CD8-positive, alpha-beta memory T cell (primary cell): Measurements from ENCODE around the gene CDK5RAP2. TPM values are rescaled to one million over a fixed set of nuclear protein-coding genes. Genes with fewer than 3 reads are reported as not detected.
"Not testable (repeated sequence)": the region's sequence is repeated elsewhere in the genome, so short reads cannot be mapped to it uniquely, and the experiment has no call there.

Source experiments
- CTCF ChIA-PET: fragments of 350-600 bp; sonication (Branson Sonifier 250); formaldehyde crosslinking; loops from one replicate; lab custom pipeline; 2021; ENCODE audit warnings: antibody characterized with exemption; lab: Charles Lee
- POLR2A ChIA-PET: fragments of 350-600 bp; sonication (Branson Sonifier 250); formaldehyde crosslinking; loops from one replicate; lab custom pipeline; 2021; ENCODE audit warnings: antibody characterized with exemption; lab: Charles Lee
- DNase-seq, 5 donors: peaks; one replicate each; pipeline versions ENCODE4 v3.0.0 to v3.0.0-alpha.2; 2020 to 2022; ENCODE audit warnings: mixed read lengths in 1 of 5
- H3K27ac ChIP-seq: one replicate; pipeline ENCODE4 v1.7.0; 2013; ENCODE audit warnings: low read depth, mild to moderate bottlenecking, low read length, moderate library complexity
- H3K27me3 ChIP-seq: 2 replicates; pipeline ENCODE4 v1.7.0; 2013; ENCODE audit warnings: low read length, mild to moderate bottlenecking; ENCODE audit not compliant: insufficient read depth, poor library complexity, severe bottlenecking
- H3K36me3 ChIP-seq: 2 replicates; pipeline ENCODE4 v1.7.0; 2013; ENCODE audit warnings: mild to moderate bottlenecking, low read length, moderate library complexity; ENCODE audit not compliant: insufficient read depth
- H3K4me1 ChIP-seq: 2 replicates; pipeline ENCODE4 v1.7.0; 2013; ENCODE audit warnings: mild to moderate bottlenecking, low read length, moderate library complexity; ENCODE audit not compliant: insufficient read depth
- H3K4me3 ChIP-seq: 2 replicates; pipeline ENCODE4 v1.7.0; 2013; ENCODE audit warnings: mild to moderate bottlenecking, low read length
- H3K9me3 ChIP-seq: 2 replicates; pipeline ENCODE4 v1.7.0; 2013; ENCODE audit warnings: mild to moderate bottlenecking, low read length
- H3K27ac Mint-ChIP-seq, 8 donors: one replicate each; pipeline ENCODE4 v1.8.0; 2020 to 2021; ENCODE audit warnings: mixed read lengths in 8 of 8, mild to moderate bottlenecking in 6 of 8, inconsistent platforms in 3 of 8, moderate library complexity in 3 of 8
- H3K27me3 Mint-ChIP-seq, 2 donors: one replicate each; pipeline ENCODE4 v1.8.0; 2020 to 2021; ENCODE audit warnings: mixed read lengths in 2 of 2, mild to moderate bottlenecking in 1 of 2, moderate library complexity in 1 of 2
- H3K36me3 Mint-ChIP-seq, 3 donors: one replicate each; pipeline ENCODE4 v1.8.0; 2020 to 2021; ENCODE audit warnings: mixed read lengths in 3 of 3, inconsistent platforms in 1 of 3, mild to moderate bottlenecking in 1 of 3
- H3K4me1 Mint-ChIP-seq, 3 donors: one replicate each; pipeline ENCODE4 v1.8.0; 2020 to 2021; ENCODE audit warnings: mixed read lengths in 3 of 3, inconsistent platforms in 1 of 3, mild to moderate bottlenecking in 1 of 3
- H3K4me3 Mint-ChIP-seq, 7 donors: one replicate each; pipeline ENCODE4 v1.8.0; 2020 to 2021; ENCODE audit warnings: mixed read lengths in 7 of 7, mild to moderate bottlenecking in 6 of 7, moderate library complexity in 4 of 7, inconsistent platforms in 2 of 7
- H3K9me3 Mint-ChIP-seq, 5 donors: one replicate each; pipeline ENCODE4 v1.8.0; 2020 to 2022; ENCODE audit warnings: mixed read lengths in 5 of 5, mild to moderate bottlenecking in 3 of 5, moderate library complexity in 2 of 5, inconsistent platforms in 1 of 5
- polyA plus RNA-seq: library from polyadenylated mRNA; unstranded; fragments of 300-500 nt; fragmentation: Illumina TruSeq; gene quantifications from one replicate; pipeline ENCODE4 v1.2.3, GENCODE V29; 2021
- total RNA-seq, 2 experiments: library from RNA; stranded (reverse); gene quantifications; one replicate each; pipeline ENCODE4 v1.2.3, GENCODE V29; 2021

Gene CDK5RAP2
- total and polyA plus RNA-seq, 3 experiments from 2014 or later, result 34.0 to 56.8 (median 56.6) TPM

DNA sequence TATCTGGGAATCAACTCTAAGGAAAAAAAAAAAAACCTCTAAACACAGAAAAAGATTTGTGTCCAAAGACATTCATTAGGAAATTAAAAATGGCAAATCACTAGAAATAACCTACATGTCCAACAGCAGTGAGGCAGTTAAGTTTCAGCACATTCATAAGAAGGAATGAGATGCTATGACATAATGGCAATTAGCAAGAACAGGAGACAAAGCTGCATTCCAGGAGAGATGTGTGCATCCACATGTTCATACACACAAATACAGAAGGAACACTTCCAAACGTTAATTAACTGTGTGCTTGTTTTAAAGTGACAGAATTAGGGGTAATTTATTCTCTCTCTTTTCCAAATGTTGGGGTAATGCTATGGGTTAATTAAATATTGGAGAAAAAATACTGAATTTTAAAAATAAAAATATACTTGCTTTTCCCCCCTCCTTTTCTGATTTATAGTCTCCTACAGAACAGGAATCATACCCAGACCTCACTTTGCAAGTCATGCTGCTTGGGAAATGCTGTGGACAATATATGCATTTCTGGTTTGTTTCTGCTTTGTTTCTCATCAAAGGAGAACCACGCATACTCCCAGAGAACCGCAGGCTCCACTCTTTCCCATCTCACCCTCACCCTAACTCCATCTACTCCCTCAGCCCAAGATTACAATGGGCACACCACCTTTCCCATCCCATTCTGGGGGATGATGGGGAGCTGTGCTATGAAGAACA, 114.1 kb downstream of the CDK5RAP2 start:
- CTCF ChIA-PET, result no interaction called here
- H3K9me3 ChIP-seq, result no peaks in the 10 kb centered on the region
- peaks cover 6% of the 10 kb centered on the region for H3K36me3 ChIP-seq
- Mint-ChIP-seq H3K27me3 (peaks cover 0 to 3% of the 10 kb centered on the region in 2 donors), H3K27ac (peak overlapping the region in 3 of 8 donors; percentile 22 to 62 (median 59)), H3K4me1 (peaks cover 0 to 7% (median 0%) of the 10 kb centered on the region in 3 donors), H3K9me3 (no peaks in the 10 kb centered on the region), H3K4me3 (no peak overlapping the region), H3K36me3 (peaks cover 3 to 94% (median 25%) of the 10 kb centered on the region in 3 donors)
- POLR2A ChIA-PET, result no interaction called here
- H3K4me1 ChIP-seq, result no peaks in the 10 kb centered on the region
- no peak overlapping the region for H3K27ac ChIP-seq
- H3K4me3 ChIP-seq, result no peak overlapping the region
- H3K27me3 ChIP-seq, result no peaks in the 10 kb centered on the region
- DNase-seq, result no peak

DNA sequence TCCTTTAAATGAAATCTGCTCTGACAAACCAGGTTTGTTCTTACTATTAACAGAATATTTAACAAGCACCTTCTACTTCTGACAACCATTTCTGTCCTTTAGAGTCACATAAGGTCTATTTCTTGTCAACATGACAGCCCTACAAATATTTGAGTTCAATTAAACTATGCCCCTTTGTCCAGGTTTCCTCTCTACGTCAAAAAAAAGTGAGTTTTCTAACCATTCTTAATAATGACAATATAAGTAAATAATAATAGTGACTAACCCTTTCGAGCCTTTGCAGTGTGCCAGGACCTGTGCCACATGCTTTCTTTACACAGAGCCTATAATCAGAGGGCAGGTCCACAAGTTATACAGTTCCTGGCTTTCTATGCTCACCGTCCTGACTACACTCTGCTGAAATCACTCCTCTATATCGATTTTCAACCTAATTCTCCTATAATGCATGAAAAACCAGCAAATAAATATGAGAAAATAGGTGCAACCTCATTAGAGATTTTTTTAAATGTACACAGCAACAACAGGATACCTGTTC, 115.0 kb downstream of the CDK5RAP2 start:
- H3K27ac Mint-ChIP-seq, result no peak overlapping the region
- Histone ChIP-seq H3K27me3 (no peaks in the 10 kb centered on the region), H3K27ac (no peak overlapping the region), H3K4me3 (no peak overlapping the region), H3K4me1 (no peaks in the 10 kb centered on the region), H3K9me3 (no peaks in the 10 kb centered on the region), H3K36me3 (peaks cover 9% of the 10 kb centered on the region)
- H3K9me3 Mint-ChIP-seq, result no peaks in the 10 kb centered on the region
- peaks cover 0 to 7% (median 0%) of the 10 kb centered on the region in 3 donors for H3K4me1 Mint-ChIP-seq
- H3K4me3 Mint-ChIP-seq, result no peak overlapping the region
- H3K36me3 Mint-ChIP-seq, result peaks cover 3 to 94% (median 25%) of the 10 kb centered on the region in 3 donors
- DNase-seq, result no peak
- ChIA-PET CTCF (no interaction called here), POLR2A (no interaction called here)
- H3K27me3 Mint-ChIP-seq, result peaks cover 0 to 3% of the 10 kb centered on the region in 2 donors

DNA sequence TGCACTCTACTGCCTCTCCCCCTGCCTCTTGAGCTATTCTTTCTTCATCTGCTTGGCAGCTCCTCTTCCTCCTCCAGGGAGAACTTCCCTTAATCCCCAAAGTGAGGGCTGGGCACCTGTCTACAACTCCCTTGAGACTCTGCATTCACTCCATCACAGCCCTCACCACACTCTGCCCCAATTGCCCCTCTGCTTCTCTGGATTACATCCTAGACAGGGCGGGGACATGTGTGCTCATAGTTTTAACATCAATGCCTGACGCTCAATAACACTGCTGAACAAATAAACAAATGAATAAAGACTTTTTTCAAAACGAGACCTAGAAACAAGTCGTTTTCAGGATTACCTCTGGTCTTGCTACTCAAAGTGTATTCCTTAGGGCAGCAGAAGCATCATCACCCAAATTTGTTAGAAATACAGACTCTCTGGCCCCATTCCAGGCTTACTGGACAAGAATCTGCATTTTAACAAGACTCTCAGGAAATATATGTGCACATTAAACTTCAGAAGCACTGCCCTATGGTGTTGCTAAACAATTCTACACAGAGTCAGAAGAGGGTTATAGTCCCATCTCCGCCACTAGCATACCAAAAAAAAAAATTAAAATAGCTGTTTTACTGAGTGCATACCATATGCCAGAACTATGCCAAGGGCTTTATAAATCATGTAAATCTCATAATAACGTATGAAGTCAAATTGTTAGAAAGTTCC, 115.6 kb downstream of the CDK5RAP2 start:
- CTCF ChIA-PET, result no interaction called here
- H3K4me1 ChIP-seq, result no peaks in the 10 kb centered on the region
- no peaks in the 10 kb centered on the region for H3K9me3 ChIP-seq
- no peak overlapping the region for H3K4me3 ChIP-seq
- peaks cover 12% of the 10 kb centered on the region for H3K36me3 ChIP-seq
- POLR2A ChIA-PET, result no interaction called here
- Mint-ChIP-seq H3K4me3 (no peak overlapping the region), H3K4me1 (peaks cover 0 to 7% (median 0%) of the 10 kb centered on the region in 3 donors), H3K27me3 (peaks cover 0 to 3% of the 10 kb centered on the region in 2 donors), H3K36me3 (peaks cover 3 to 92% (median 28%) of the 10 kb centered on the region in 3 donors), H3K27ac (peak overlapping the region in 4 of 8 donors; percentile 44 to 74 (median 48)), H3K9me3 (no peaks in the 10 kb centered on the region)
- H3K27me3 ChIP-seq, result no peaks in the 10 kb centered on the region
- no peak for DNase-seq
- H3K27ac ChIP-seq, result no peak overlapping the region

DNA sequence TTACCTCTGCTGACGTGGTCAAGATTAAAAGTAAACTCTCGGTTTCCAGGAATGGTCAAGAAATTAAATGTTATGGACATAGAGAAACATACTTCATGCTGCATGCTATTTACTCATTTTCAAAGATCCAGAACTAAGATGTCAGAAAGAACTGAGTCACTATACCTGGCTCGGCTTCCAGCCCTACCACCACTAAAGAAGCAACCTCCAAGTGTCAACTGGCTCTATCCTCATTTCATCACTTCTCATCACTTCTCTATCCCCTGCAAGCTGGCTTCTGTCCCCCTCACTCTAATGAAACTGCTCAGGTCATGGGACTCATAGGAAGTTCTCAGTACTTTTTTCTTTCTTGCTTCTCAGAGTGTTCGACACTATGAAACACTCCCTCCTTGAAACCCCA, 116.2 kb downstream of the CDK5RAP2 start:
- H3K27ac Mint-ChIP-seq, result peak overlapping the region in 4 of 8 donors; percentile 44 to 74 (median 48)
- no peak overlapping the region for H3K4me3 ChIP-seq
- H3K36me3 Mint-ChIP-seq, result peaks cover 3 to 92% (median 34%) of the 10 kb centered on the region in 3 donors
- H3K27me3 Mint-ChIP-seq, result no peaks in the 10 kb centered on the region
- H3K4me3 Mint-ChIP-seq, result no peak overlapping the region
- DNase-seq, result no peak
- H3K27ac ChIP-seq, result no peak overlapping the region
- no peaks in the 10 kb centered on the region for H3K4me1 ChIP-seq
- ChIA-PET CTCF (no interaction called here), POLR2A (no interaction called here)
- H3K9me3 Mint-ChIP-seq, result no peaks in the 10 kb centered on the region
- peaks cover 12% of the 10 kb centered on the region for H3K36me3 ChIP-seq
- peaks cover 0 to 7% (median 0%) of the 10 kb centered on the region in 3 donors for H3K4me1 Mint-ChIP-seq
- H3K27me3 ChIP-seq, result no peaks in the 10 kb centered on the region
- no peaks in the 10 kb centered on the region for H3K9me3 ChIP-seq

GRCh38 chr9:120461677-120462076, 118.3 kb downstream of the CDK5RAP2 start:
- H3K27me3 ChIP-seq, CTCF ChIA-PET, H3K9me3 Mint-ChIP-seq, H3K9me3 ChIP-seq, H3K27me3 Mint-ChIP-seq, POLR2A ChIA-PET, DNase-seq, H3K4me1 ChIP-seq, H3K4me3 Mint-ChIP-seq, H3K27ac Mint-ChIP-seq, H3K4me1 Mint-ChIP-seq, H3K4me3 ChIP-seq, H3K27ac ChIP-seq: not testable (repeated sequence)
- peaks cover 24% of the 10 kb centered on the region for H3K36me3 ChIP-seq
- H3K36me3 Mint-ChIP-seq, result peaks cover 11 to 92% (median 39%) of the 10 kb centered on the region in 3 donors

DNA sequence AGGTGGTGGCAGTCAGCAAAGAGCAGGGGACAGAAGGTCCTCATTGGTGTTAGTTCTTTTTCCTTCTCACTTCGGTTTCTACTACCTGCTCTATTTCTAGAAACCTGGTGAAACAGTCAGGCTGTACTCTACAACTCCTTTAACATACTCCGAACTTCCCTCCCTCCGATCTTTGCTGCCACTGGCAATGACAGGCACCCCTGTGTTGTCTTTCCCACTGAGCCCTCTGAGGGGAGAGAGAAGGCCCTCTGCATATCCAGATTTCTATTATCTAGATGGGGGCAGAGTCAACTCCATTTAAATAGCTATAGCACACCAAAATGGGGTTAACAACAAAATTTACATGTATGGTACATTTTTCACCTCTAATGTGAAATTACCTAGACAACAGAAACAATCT, 123.7 kb downstream of the CDK5RAP2 start:
- Histone ChIP-seq H3K9me3 (no peaks in the 10 kb centered on the region), H3K36me3 (peaks cover 36% of the 10 kb centered on the region), H3K4me3 (no peak overlapping the region), H3K27me3 (no peaks in the 10 kb centered on the region), H3K27ac (no peak overlapping the region), H3K4me1 (no peaks in the 10 kb centered on the region)
- H3K27ac Mint-ChIP-seq, result peak overlapping the region in 2 of 8 donors; percentile 19 to 61
- CTCF ChIA-PET, result no interaction called here
- H3K4me3 Mint-ChIP-seq, result no peak overlapping the region
- POLR2A ChIA-PET, result no interaction called here
- peaks cover 26 to 93% (median 45%) of the 10 kb centered on the region in 3 donors for H3K36me3 Mint-ChIP-seq
- no peaks in the 10 kb centered on the region for H3K4me1 Mint-ChIP-seq
- H3K27me3 Mint-ChIP-seq, result no peaks in the 10 kb centered on the region
- no peak for DNase-seq
- no peaks in the 10 kb centered on the region for H3K9me3 Mint-ChIP-seq

- H3K4me1 ChIP-seq, result no peaks in the 10 kb centered on the region
- H3K27me3 ChIP-seq, result no peaks in the 10 kb centered on the region
- Mint-ChIP-seq H3K27ac (no peak overlapping the region), H3K27me3 (no peaks in the 10 kb centered on the region), H3K9me3 (no peaks in the 10 kb centered on the region), H3K36me3 (peaks cover 26 to 93% (median 43%) of the 10 kb centered on the region in 3 donors), H3K4me3 (no peak overlapping the region), H3K4me1 (peaks cover 0 to 7% (median 0%) of the 10 kb centered on the region in 3 donors)
- no peak overlapping the region for H3K27ac ChIP-seq
- CTCF ChIA-PET, result no interaction called here
- no peak for DNase-seq
- no peaks in the 10 kb centered on the region for H3K9me3 ChIP-seq
- H3K4me3 ChIP-seq, result no peak overlapping the region
- peaks cover 30% of the 10 kb centered on the region for H3K36me3 ChIP-seq
- POLR2A ChIA-PET, result no interaction called here
Measured at GRCh38 chr9:120454467-120454866, 125.5 kb downstream of the CDK5RAP2 start.

DNA sequence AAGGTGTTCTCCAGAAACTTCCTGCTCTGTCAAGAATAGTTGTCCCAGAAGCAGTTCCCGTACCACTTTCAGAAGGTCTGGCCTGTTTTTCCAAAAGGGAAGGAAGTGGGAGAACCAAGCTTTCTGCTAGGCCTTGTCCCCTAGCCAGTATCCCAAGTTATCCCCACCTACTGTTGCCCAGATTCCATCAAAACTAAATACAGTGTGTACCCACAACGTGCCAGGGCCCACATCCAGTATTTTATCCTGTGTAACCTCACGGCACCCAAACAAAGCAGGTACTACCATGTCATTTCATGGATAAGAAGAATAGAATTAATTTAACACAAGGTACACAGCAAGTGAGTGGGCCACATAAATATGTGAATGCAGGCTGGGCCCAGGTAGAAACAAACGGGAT, 126.2 kb downstream of the CDK5RAP2 start:
- POLR2A ChIA-PET, result no interaction called here
- Mint-ChIP-seq H3K4me1 (peaks cover 0 to 13% (median 5%) of the 10 kb centered on the region in 3 donors), H3K9me3 (no peaks in the 10 kb centered on the region), H3K27ac (no peak overlapping the region), H3K36me3 (peaks cover 29 to 94% (median 42%) of the 10 kb centered on the region in 3 donors), H3K4me3 (no peak overlapping the region), H3K27me3 (no peaks in the 10 kb centered on the region)
- no peak for DNase-seq
- Histone ChIP-seq H3K4me1 (no peaks in the 10 kb centered on the region), H3K4me3 (no peak overlapping the region), H3K9me3 (no peaks in the 10 kb centered on the region), H3K27me3 (no peaks in the 10 kb centered on the region), H3K27ac (no peak overlapping the region), H3K36me3 (peaks cover 30% of the 10 kb centered on the region)
- CTCF ChIA-PET, result no interaction called here
